Muscle layer of colon (tissue), 2 donors: ENCODE results near the gene UBA6.
"Not testable (repeated sequence)": the region's sequence is repeated elsewhere in the genome, so short reads cannot be mapped to it uniquely, and the experiment has no call there.

Experiments used
- H3K27ac ChIP-seq: one replicate; pipeline ENCODE4 v1.7.0; 2013; ENCODE audit warnings: low read depth, mild to moderate bottlenecking, low read length, moderate library complexity
- H3K27me3 ChIP-seq, 2 donors: one replicate each; pipeline ENCODE4 v1.7.0; 2013; ENCODE audit warnings: low read length in 2 of 2, mild to moderate bottlenecking in 2 of 2; ENCODE audit not compliant: insufficient read depth in 2 of 2, control insufficient read depth in 1 of 2
- H3K36me3 ChIP-seq: one replicate; pipeline ENCODE4 v1.7.0; 2013; ENCODE audit warnings: mild to moderate bottlenecking, low read length; ENCODE audit not compliant: insufficient read depth
- H3K4me1 ChIP-seq: one replicate; pipeline ENCODE4 v1.7.0; 2013; ENCODE audit warnings: mild to moderate bottlenecking, low read length; ENCODE audit not compliant: insufficient read depth
- H3K4me3 ChIP-seq, 2 donors: one replicate each; pipeline ENCODE4 v1.7.0; 2013; ENCODE audit warnings: low read length in 2 of 2, low read depth in 1 of 2, mild to moderate bottlenecking in 1 of 2, moderate library complexity in 1 of 2
- H3K9ac ChIP-seq: one replicate; pipeline ENCODE4 v1.7.0; 2013; ENCODE audit warnings: low read length
- H3K9me3 ChIP-seq: one replicate; pipeline ENCODE4 v1.7.0; 2013; ENCODE audit warnings: mild to moderate bottlenecking, low read length
- donor health status: abdominal sarcoma.
- donor health status: Adenocarcinoma of cecum.

UBA6 gene

DNA sequence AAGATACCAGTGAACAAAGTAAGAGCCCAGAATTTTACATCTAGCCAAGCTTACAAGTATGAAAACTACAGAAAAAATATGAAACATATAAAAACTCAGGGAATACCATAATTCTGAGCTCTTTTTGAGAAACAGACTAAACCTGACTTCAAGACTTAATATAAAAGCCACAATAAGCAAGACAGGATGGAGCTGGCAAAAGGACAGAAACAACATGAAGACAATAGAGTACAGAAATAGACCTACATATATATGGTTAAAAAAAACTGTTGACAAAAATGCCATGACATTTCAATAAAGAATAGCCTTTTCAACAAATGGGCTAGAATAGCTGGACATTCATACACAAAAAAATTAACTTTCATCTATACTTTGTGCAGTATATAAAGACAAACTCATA lies 49.4 kb downstream of the UBA6 start:
- Histone ChIP-seq H3K9me3 (no peaks in the 10 kb centered on the region), H3K9ac (no peak overlapping the region), H3K4me1 (no peaks in the 10 kb centered on the region), H3K36me3 (no peaks in the 10 kb centered on the region), H3K27me3 (no peaks in the 10 kb centered on the region), H3K27ac (no peak overlapping the region), H3K4me3 (no peak overlapping the region)

- peaks cover 12% of the 10 kb centered on the region for H3K36me3 ChIP-seq
These were observed 62.8 kb downstream of the UBA6 start for GRCh38 chr4:67638136-67638535.

GRCh38 chr4:67636978-67637377 lies 64.0 kb downstream of the UBA6 start:
- H3K27me3 ChIP-seq, H3K9me3 ChIP-seq, H3K4me3 ChIP-seq, H3K9ac ChIP-seq, H3K4me1 ChIP-seq, H3K27ac ChIP-seq: not testable (repeated sequence)
- H3K36me3 ChIP-seq = peaks cover 13% of the 10 kb centered on the region

More at GRCh38 chr4:67638136-67638535, 62.8 kb downstream of the UBA6 start:
- no peak overlapping the region for H3K9ac ChIP-seq
- H3K4me1 ChIP-seq = no peaks in the 10 kb centered on the region
- no peaks in the 10 kb centered on the region for H3K27me3 ChIP-seq
- H3K4me3 ChIP-seq = no peak overlapping the region
- H3K9me3 ChIP-seq = no peaks in the 10 kb centered on the region
- H3K27ac ChIP-seq = no peak overlapping the region

- Histone ChIP-seq H3K27me3 (no peaks in the 10 kb centered on the region), H3K9ac (no peak overlapping the region), H3K36me3 (peaks cover 13% of the 10 kb centered on the region), H3K9me3 (no peaks in the 10 kb centered on the region), H3K27ac (no peak overlapping the region), H3K4me1 (no peaks in the 10 kb centered on the region), H3K4me3 (no peak overlapping the region)
These were observed 65.6 kb downstream of the UBA6 start for GRCh38 chr4:67635331-67635730.

DNA sequence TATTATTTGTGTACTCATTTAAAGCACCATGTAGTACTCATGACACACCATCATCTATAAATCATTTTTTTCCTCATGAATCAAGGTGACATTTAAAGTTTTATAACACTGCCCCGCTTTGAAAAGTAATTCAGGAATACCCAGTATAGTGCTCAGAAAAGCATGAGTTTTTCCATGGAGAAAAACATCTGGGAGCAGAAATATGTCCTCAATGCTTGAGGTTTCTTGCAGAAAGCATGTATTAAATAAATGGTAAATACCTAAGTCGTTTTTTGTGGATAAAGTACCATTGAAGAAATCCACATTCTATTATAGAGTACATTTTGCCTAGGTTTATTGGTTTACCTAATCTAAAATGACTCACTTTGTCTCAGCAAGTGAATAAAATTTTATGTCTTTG lies 66.2 kb downstream of the UBA6 start:
- peaks cover 13% of the 10 kb centered on the region for H3K36me3 ChIP-seq

GRCh38 chr4:67632492-67632891 lies 68.5 kb downstream of the UBA6 start:
- Histone ChIP-seq H3K27me3 (no peaks in the 10 kb centered on the region), H3K9me3 (no peaks in the 10 kb centered on the region), H3K27ac (no peak overlapping the region), H3K4me3 (no peak overlapping the region), H3K9ac (no peak overlapping the region), H3K36me3 (peaks cover 9% of the 10 kb centered on the region), H3K4me1 (no peaks in the 10 kb centered on the region)

More for the DNA sequence above, 66.2 kb downstream of the UBA6 start:
- no peaks in the 10 kb centered on the region for H3K27me3 ChIP-seq
- H3K4me3 ChIP-seq = no peak overlapping the region
- no peak overlapping the region for H3K9ac ChIP-seq
- no peaks in the 10 kb centered on the region for H3K9me3 ChIP-seq
- H3K27ac ChIP-seq = no peak overlapping the region
- no peaks in the 10 kb centered on the region for H3K4me1 ChIP-seq

GRCh38 chr4:67624939-67625338 lies 76.0 kb downstream of the UBA6 start:
- Histone ChIP-seq H3K4me1 (no peaks in the 10 kb centered on the region), H3K36me3 (peaks cover 31% of the 10 kb centered on the region), H3K27me3 (no peaks in the 10 kb centered on the region), H3K27ac (no peak overlapping the region), H3K9ac (no peak overlapping the region), H3K9me3 (no peaks in the 10 kb centered on the region), H3K4me3 (no peak overlapping the region)

GRCh38 chr4:67616478-67616877 lies 84.5 kb downstream of the UBA6 start:
- H3K36me3 ChIP-seq = peaks cover 16% of the 10 kb centered on the region

DNA sequence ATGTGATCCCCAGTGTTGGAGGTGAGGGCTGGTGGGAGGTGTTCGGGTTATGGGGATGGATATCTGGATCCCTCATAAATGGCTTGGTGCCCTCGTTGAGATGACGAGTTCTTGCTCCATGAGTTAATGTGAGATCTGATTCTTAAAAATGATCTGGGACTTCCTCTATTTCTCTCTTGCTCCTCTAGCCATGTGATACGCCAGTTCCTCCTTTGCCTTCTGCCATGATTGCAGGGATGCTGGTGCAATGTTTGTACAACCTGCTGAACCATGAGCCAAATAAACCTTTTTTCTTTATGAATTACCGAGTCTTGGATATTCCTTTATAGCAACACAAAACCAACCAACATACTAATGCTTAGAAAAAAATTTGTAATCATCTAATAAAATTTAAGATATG lies 85.8 kb downstream of the UBA6 start:
- H3K27me3 ChIP-seq = no peaks in the 10 kb centered on the region
- no peak overlapping the region for H3K9ac ChIP-seq
- no peaks in the 10 kb centered on the region for H3K4me1 ChIP-seq
- no peaks in the 10 kb centered on the region for H3K9me3 ChIP-seq
- no peak overlapping the region for H3K4me3 ChIP-seq
- H3K27ac ChIP-seq = no peak overlapping the region
- H3K36me3 ChIP-seq = peaks cover 6% of the 10 kb centered on the region

More at GRCh38 chr4:67616478-67616877, 84.5 kb downstream of the UBA6 start:
- H3K4me1 ChIP-seq = no peaks in the 10 kb centered on the region
- H3K27me3 ChIP-seq = no peaks in the 10 kb centered on the region
- no peak overlapping the region for H3K9ac ChIP-seq
- H3K27ac ChIP-seq = no peak overlapping the region
- no peak overlapping the region for H3K4me3 ChIP-seq
- no peaks in the 10 kb centered on the region for H3K9me3 ChIP-seq

GRCh38 chr4:67614186-67614585 lies 86.8 kb downstream of the UBA6 start:
- no peak overlapping the region for H3K27ac ChIP-seq
- no peaks in the 10 kb centered on the region for H3K36me3 ChIP-seq
- no peak overlapping the region for H3K9ac ChIP-seq
- H3K9me3 ChIP-seq = no peaks in the 10 kb centered on the region
- no peaks in the 10 kb centered on the region for H3K4me1 ChIP-seq
- no peaks in the 10 kb centered on the region for H3K27me3 ChIP-seq
- no peak overlapping the region for H3K4me3 ChIP-seq

GRCh38 chr4:67608027-67608426 lies 92.9 kb downstream of the UBA6 start:
- H3K9ac ChIP-seq = no peak overlapping the region
- H3K4me3 ChIP-seq = no peak overlapping the region
- H3K27me3 ChIP-seq = no peaks in the 10 kb centered on the region
- no peaks in the 10 kb centered on the region for H3K4me1 ChIP-seq
- no peak overlapping the region for H3K27ac ChIP-seq
- H3K36me3 ChIP-seq = no peaks in the 10 kb centered on the region
- H3K9me3 ChIP-seq = no peaks in the 10 kb centered on the region

DNA sequence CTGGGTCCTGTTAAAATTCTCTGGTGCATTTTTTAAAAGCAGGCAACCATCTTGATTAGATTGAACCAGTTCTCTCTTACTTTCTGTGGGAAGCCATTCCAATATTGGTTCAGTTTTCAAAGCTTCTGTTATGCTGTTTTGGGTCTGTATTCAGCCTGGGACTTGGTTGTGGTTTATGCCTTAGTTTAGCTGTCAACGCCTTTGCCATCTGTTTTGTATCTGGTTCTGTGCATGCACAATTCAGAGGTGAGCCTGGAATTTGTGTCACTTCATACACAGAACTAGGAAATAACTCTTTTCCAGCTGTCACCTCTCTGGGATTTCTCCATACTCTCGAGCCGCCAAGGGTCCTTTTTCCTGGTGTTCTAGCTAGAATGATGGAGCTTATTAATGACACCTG lies 96.2 kb downstream of the UBA6 start:
- Histone ChIP-seq H3K27me3 (no peaks in the 10 kb centered on the region), H3K9me3 (no peaks in the 10 kb centered on the region), H3K4me3 (no peak overlapping the region), H3K27ac (no peak overlapping the region), H3K9ac (no peak overlapping the region), H3K36me3 (no peaks in the 10 kb centered on the region), H3K4me1 (no peaks in the 10 kb centered on the region)
